HG03469 (cell line): ENCODE measurements around the gene TM4SF4.

Experiments
- ATAC-seq: cut with Tn5 transposase; IDR thresholded peaks from one replicate; pipeline ENCODE4 v1.9.1; 2021; ENCODE audit warnings: mild to moderate bottlenecking, moderate library complexity, moderate number of reproducible peaks; ENCODE audit not compliant: unreplicated experiment

Gene TM4SF4

GRCh38 chr3:149509526-149509925, 35.0 kb downstream of the TM4SF4 start:
- no peak for ATAC-seq

- no peak for ATAC-seq
Measured at GRCh38 chr3:149510480-149510879, 36.0 kb downstream of the TM4SF4 start.

GRCh38 chr3:149511040-149511626, 36.6 kb downstream of the TM4SF4 start:
- ATAC-seq, result no peak

GRCh38 chr3:149512073-149512782, 37.7 kb downstream of the TM4SF4 start:
- peak; percentile 62 for ATAC-seq

- ATAC-seq, result no peak
Measured at GRCh38 chr3:149514471-149514870, 40.0 kb downstream of the TM4SF4 start.

GRCh38 chr3:149515249-149515648, 40.8 kb downstream of the TM4SF4 start:
- ATAC-seq, result no peak

- ATAC-seq, result no peak
Measured at GRCh38 chr3:149516920-149517319, 42.4 kb downstream of the TM4SF4 start.

GRCh38 chr3:149519912-149520311, 45.4 kb downstream of the TM4SF4 start:
- ATAC-seq, result no peak

- ATAC-seq, result no peak
Measured at GRCh38 chr3:149523512-149524299, 49.2 kb downstream of the TM4SF4 start.

GRCh38 chr3:149527531-149528339, 53.2 kb downstream of the TM4SF4 start:
- ATAC-seq, result no peak

GRCh38 chr3:149528340-149528650, 53.8 kb downstream of the TM4SF4 start:
- ATAC-seq, result no peak

GRCh38 chr3:149529099-149529498, 54.6 kb downstream of the TM4SF4 start:
- ATAC-seq, result no peak

- no peak for ATAC-seq
Measured at GRCh38 chr3:149532489-149533180, 58.1 kb downstream of the TM4SF4 start.

GRCh38 chr3:149534082-149534481, 59.6 kb downstream of the TM4SF4 start:
- ATAC-seq, result no peak

- ATAC-seq, result no peak
Measured at GRCh38 chr3:149534671-149535332, 60.3 kb downstream of the TM4SF4 start.

- no peak for ATAC-seq
Measured at GRCh38 chr3:149535333-149535685, 60.8 kb downstream of the TM4SF4 start.

- ATAC-seq, result no peak
Measured at GRCh38 chr3:149536429-149536828, 61.9 kb downstream of the TM4SF4 start.

GRCh38 chr3:149538371-149538770, 63.9 kb downstream of the TM4SF4 start:
- no peak for ATAC-seq

- no peak for ATAC-seq
Measured at GRCh38 chr3:149541091-149541491, 66.6 kb downstream of the TM4SF4 start.
